ENCODE results near the gene RALGAPA1.

GRCh38 chr14:35740215-35740614, 68.9 kb downstream of the RALGAPA1 start:
- no peak for TF ChIP-seq GATA3 (IDR thresholded peaks at IDR 0.05; ENCODE audit: low read depth, low read length)
- no peak for TF ChIP-seq GATA2 (IDR thresholded peaks at IDR 0.05; ENCODE audit: low read depth, low read length)
